Measurements from ENCODE around the gene SLC22A23.

Gene SLC22A23

GRCh38 chr6:3368685-3369084, 88.2 kb downstream of the SLC22A23 start:
- DNase-seq, result no peak

- DNase-seq, result no peak
Observed at GRCh38 chr6:3367630-3368029, 89.2 kb downstream of the SLC22A23 start.

DNA sequence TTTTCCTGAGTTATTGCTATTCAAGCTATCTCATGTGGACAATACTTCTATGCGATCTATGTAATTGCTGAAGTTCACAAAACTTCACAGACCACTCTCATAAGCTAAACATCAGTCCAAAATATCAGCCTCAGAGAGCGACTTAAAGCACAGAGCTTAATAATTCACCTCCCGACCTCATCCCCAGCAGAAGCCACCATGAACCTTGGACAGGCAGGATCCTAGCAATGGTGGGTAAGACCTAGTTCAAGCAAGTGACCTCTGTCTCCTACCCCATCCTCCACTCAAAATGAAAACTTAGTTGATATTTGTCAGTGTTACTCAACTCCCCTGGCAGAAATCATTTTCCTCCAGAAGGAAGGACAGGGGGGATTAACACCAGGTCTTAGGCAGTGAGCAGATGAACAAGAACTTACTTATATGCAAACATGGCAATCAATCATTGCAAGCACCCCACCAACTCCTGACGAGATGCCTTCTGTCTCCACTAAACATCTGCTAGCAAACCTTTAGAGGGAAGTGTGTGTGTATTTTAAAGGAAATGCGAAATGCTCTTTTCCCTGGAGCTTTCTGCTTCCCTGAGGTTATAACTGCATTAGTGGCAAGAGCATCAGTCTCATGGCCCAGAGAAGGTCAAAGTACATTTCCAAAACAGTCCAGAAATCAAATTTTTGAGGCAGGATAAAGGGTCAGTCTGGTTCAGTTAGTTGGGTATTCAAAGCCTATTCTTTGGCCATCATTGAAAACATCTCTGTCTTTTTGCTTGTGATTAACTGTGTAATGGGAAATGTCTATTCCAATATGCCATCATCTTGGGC, 90.0 kb downstream of the SLC22A23 start:
- no peak for DNase-seq

DNA sequence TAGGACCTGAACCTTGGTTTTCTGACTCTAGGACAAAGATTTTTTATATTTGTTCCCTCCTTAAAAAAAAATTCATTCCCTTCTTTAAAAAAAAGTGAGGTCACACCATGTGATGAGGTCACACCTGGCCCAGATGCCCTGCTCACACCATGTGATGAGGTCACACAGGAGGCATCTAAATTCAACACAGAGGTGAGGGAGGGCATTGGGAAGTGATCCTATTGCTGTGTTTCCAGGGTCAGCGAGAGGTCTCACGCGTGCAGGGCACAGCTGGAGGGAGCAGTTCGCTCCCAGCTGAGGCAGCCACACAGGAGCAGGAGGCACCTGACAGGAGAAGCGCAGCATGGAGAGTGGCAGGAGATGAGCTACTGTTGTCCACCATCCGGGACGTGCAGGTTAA, 92.5 kb downstream of the SLC22A23 start:
- DNase-seq, result no peak

DNA sequence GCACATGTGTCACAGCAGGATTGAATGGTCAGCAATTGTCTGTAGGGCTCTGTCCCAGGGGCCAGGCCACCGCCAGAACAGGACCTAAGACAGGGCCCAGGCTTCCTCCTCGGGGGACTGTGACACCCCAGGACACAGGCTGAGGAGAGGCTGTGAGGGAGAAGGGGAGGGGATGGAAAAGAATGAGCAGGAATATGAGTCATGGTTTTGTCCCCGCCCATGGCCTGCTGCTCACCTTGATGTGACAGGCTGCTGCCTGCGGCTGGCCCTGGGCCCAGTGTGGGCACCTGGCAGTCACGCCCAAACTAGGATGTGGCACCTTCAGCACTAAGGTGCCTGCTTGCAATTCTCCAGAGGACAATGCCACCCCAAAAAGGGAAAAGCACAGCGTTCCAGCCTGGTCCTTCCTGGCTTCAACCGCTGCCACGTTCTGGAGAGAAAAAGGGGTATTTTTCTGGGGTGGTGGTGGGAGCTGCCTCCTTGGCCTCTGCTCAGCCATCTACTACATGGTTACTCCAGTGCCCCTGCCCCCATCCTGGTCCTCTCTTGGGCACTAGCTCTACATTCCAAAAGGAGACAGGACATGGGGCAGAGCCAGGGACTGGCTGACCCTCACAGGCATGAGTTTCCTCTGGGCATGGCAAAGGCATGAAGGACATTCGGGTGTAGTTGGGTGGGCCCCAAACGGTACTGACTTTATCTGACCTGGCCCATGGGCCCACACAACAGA, 93.4 kb downstream of the SLC22A23 start:
- DNase-seq, result no peak

DNA sequence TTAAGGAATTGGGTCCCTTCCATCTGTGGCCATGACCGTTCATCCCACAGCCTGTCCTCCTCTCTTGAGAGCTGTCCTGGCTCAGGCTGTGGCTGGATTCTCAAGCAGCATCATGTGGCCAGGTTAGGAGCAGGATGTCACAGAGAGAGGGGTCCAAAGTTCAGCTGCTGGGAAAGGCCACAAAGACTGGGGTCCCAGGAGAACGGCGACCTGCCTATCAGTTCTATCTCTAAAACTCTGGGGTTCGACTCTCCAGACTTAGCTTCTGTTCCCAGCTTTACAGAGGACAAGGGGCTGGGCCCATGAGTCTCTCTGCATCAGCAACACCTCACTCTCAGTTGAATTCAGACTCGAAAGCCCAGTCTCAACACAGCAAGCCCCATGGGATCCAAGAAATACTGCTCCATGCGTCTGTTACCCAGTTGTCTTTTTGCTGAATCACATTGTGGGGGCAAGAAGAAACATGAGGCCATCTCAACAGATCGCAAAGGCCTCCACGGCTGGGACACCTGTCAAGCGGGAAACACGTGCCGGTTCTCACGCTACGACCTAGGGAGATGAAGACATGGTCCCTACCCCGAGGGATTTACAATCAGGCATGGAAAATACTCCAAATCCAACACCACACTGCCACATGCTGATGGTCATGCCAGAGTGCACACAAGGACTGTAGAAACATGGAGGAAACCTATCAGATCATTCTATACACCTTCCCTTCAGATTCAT, 95.4 kb downstream of the SLC22A23 start:
- DNase-seq, result no peak

DNA sequence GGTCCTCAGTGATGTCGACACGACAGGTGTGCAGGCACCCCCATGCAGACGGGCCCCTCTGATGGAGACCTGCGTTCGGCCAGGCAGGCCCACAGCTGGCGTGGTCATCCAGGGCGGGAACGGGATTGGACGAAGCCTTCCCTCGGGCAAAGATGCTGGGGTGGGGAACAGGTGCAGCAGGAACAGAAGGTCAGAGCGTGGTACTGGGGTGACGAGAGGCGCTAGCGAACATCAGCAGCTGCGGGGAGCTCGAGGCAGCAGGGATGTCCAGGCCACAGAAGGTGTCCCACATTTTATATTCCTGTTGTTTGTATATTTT, 96.2 kb downstream of the SLC22A23 start:
- DNase-seq, result no peak

GRCh38 chr6:3359973-3360726, 96.7 kb downstream of the SLC22A23 start:
- no peak for DNase-seq

DNA sequence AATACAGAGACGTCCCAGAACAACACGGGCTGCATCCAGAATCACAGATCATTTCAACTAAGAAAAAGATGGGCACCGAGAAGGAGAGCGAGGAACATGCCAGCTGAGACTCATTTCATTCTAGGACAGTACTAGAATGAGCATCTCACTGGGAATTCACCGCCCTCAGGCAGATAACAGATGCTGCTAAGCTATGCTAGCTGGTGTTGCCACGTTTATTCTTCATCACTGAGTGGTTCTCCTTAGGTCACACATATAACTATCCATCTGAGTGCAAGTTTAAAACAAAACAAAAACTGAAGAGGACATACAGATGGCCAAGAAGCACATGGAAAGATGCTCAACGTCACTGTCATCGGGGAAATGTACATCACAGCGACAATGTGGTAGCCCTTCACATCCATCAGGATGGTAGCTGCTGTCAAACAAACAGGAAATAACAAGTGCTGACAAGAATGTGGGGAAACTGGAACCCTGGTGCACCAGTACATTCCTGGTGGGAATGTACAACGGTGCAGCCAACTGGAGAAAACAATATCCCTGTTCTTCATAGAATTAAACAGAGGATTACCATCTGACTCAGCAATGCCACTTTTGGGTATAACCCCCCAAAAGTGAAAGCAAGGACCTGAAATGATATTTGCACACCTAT, 97.6 kb downstream of the SLC22A23 start:
- no peak for DNase-seq

DNA sequence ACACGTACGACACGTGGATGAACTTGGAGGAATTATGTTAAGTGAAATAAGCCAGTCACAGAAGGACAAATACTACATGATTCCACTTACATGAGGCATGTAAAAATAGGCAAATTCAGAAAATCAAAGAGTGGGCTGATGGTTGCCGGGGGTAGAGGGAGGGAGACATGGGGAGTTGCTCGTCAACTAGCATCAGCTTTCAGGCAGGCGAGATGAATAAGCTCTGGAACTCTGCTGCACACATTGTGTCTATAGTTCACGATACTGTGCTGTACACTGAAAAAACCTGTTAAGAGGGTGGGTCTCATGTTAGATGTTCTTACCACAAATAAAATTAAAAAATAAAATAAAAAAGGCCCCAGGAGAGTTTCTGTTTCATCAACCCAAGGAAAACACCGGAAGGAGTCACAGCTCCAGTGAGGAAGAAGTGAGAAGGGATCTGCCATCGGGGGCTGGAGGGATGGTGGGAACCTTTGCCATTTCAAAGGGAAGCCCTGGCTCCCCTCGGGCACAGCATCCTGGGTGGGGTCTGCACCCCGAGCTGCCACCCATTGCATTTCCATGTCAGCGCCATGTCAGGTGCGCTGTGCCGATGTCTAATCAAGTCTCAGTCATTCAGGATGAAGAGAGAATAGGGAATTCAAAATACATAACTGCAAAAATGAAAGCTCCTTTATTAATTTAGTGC, 98.3 kb downstream of the SLC22A23 start:
- DNase-seq, result no peak

GRCh38 chr6:3357678-3358077, 99.2 kb downstream of the SLC22A23 start:
- DNase-seq, result no peak

DNA sequence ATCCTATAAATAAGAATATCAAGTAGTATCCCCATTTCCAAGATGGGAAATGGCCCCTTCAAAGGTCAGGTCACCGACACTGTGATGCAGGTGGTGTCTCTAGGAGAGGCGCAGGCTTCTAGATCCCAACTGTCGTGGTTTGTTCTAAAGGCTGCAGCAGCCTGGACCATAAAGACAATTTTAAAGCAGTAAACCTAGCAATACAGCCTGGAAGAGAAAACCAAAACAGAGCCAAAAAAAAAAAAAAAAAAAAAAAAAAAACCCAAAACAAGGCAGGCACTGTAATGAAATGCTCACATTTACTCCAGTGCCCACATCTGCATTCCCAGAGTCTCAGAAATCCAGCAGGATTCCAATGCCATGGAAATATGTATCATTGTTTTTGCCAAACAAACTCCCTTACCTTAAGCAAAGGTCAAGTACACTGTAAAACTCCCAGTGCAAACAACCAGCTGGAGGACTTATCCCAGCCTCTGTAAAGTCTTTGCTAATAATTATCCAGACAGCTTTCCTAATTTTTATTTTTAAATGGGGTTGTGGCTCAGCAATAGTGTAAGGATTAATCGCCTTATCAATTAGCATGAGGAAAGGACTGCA, 99.9 kb downstream of the SLC22A23 start:
- DNase-seq, result no peak

- DNase-seq, result no peak
Observed at GRCh38 chr6:3356056-3356823, 100.6 kb downstream of the SLC22A23 start.

- DNase-seq, result no peak
Observed at GRCh38 chr6:3355358-3356055, 101.3 kb downstream of the SLC22A23 start.

GRCh38 chr6:3355011-3355357, 101.9 kb downstream of the SLC22A23 start:
- DNase-seq, result no peak

GRCh38 chr6:3353939-3354338, 102.9 kb downstream of the SLC22A23 start:
- no peak for DNase-seq

GRCh38 chr6:3353213-3353903, 103.5 kb downstream of the SLC22A23 start:
- no peak for DNase-seq

DNA sequence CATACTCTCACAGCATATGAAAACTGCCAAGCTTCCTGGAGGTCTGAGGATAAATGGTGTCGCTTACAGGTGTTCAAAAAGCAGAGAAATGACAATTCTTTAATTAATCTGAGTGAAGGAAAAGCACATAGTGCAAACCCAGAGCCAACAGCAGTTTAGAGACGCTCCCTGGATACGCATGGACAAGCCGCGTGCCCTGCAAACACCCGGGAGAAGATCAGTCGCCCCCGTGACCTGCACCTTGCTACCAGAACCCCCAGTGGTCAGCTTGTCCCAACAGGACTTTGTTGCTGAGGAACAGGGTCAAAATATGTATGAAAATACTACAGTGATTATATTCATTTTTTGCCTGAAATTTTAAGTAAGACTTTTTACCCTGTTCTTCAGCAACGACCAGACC, 104.2 kb downstream of the SLC22A23 start:
- no peak for DNase-seq

- no peak for DNase-seq
Observed at GRCh38 chr6:3351829-3352524, 104.9 kb downstream of the SLC22A23 start.

All from activated CD4-positive, CD25-positive, alpha-beta regulatory T cell treated with anti-CD3 and anti-CD28 coated beads, Interleukin-2, amount 50 U/mL, for 72 hours (primary cell).